Activated CD8-positive, alpha-beta T cell treated with anti-CD3 and anti-CD28 coated beads for 36 hours (primary cell): Measurements from ENCODE around the gene PPME1. TPM values are rescaled to one million over a fixed set of nuclear protein-coding genes. Genes with fewer than 3 reads are reported as not detected.

Experiments
- ATAC-seq: fragments of 200-7000 bp; cut with Tn5 transposase; one replicate; pipeline ENCODE4 v1.10.0; 2021; ENCODE audit warnings: mild to moderate bottlenecking, moderate library complexity
- CTCF ChIA-PET: fragments of 350-600 bp; sonication (Branson Sonifier 250); formaldehyde crosslinking; loops from one replicate; lab custom pipeline; 2021; ENCODE audit warnings: antibody characterized with exemption; lab: Charles Lee
- POLR2A ChIA-PET: fragments of 350-600 bp; sonication (Branson Sonifier 250); formaldehyde crosslinking; loops from one replicate; lab custom pipeline; 2021; ENCODE audit warnings: antibody characterized with exemption; lab: Charles Lee
- DNase-seq: peaks from one replicate; pipeline ENCODE4 v3.0.0-alpha.2; 2020
- H3K27ac Mint-ChIP-seq: one replicate; pipeline ENCODE4 v1.8.0; 2021; ENCODE audit warnings: mild to moderate bottlenecking, mixed read lengths
- H3K27me3 Mint-ChIP-seq: one replicate; pipeline ENCODE4 v1.8.0; 2021; ENCODE audit warnings: mixed read lengths
- H3K36me3 Mint-ChIP-seq: one replicate; pipeline ENCODE4 v1.8.0; 2021; ENCODE audit warnings: low read depth, mixed read lengths
- H3K4me1 Mint-ChIP-seq: one replicate; pipeline ENCODE4 v1.8.0; 2021; ENCODE audit warnings: low read depth, mixed read lengths
- H3K4me3 Mint-ChIP-seq: one replicate; pipeline ENCODE4 v1.8.0; 2021; ENCODE audit warnings: mild to moderate bottlenecking, moderate library complexity, mixed read lengths
- H3K9me3 Mint-ChIP-seq: one replicate; pipeline ENCODE4 v1.8.0; 2021; ENCODE audit warnings: mixed read lengths
- CTCF ChIP-seq: fragments of 200-600 bp; IDR thresholded peaks from one replicate; pipeline ENCODE4 v1.8.0; 2022; ENCODE audit warnings: antibody characterized with exemption, mild to moderate bottlenecking
- intact Hi-C: fragments of 100-400 bp; cut with micrococcal nuclease; formaldehyde crosslinking; loops from one replicate; pipeline ENCODE4 v1.10.0; 2022
- total RNA-seq, 2 experiments: library from RNA; stranded (reverse); gene quantifications; one replicate each; pipeline ENCODE4 v1.2.3, GENCODE V29; 2021

The PPME1 gene
- total RNA-seq, 2 experiments from 2014 or later = 63.7 to 64.9 TPM

GRCh38 chr11:74144592-74144991 lies 26.5 kb upstream of the PPME1 start:
- intact Hi-C loops = no loop called here
- Mint-ChIP-seq H3K9me3 (peaks cover 2% of the 10 kb centered on the region), H3K4me1 (no peaks in the 10 kb centered on the region), H3K27me3 (no peaks in the 10 kb centered on the region), H3K27ac (no peak overlapping the region), H3K36me3 (peaks cover 10% of the 10 kb centered on the region), H3K4me3 (no peak overlapping the region)
- no peak for TF ChIP-seq CTCF
- ChIA-PET POLR2A (interaction anchor here (0.7 kb wide), 1 partner anchor 9 kb away, joined by 3 read pairs; no protein-coding TSS in a partner anchor), CTCF (interaction anchor here (0.7 kb wide), 1 partner anchor 519 kb away, joined by 3 read pairs; no protein-coding TSS in a partner anchor)
- ATAC-seq (no peak), DNase-seq (no peak)

GRCh38 chr11:74147199-74147929 lies 23.7 kb upstream of the PPME1 start:
- Mint-ChIP-seq H3K36me3 (peaks cover 10% of the 10 kb centered on the region), H3K9me3 (peaks cover 2% of the 10 kb centered on the region), H3K27ac (no peak overlapping the region), H3K27me3 (no peaks in the 10 kb centered on the region), H3K4me3 (no peak overlapping the region), H3K4me1 (peaks cover 6% of the 10 kb centered on the region)
- ChIA-PET POLR2A (no interaction called here), CTCF (no interaction called here)
- TF ChIP-seq CTCF = no peak
- intact Hi-C loops = no loop called here
- no peak for DNase-seq
- ATAC-seq = no peak

GRCh38 chr11:74153224-74153623 lies 17.9 kb upstream of the PPME1 start:
- Mint-ChIP-seq H3K4me3 (no peak overlapping the region), H3K27ac (no peak overlapping the region), H3K4me1 (peaks cover 9% of the 10 kb centered on the region), H3K36me3 (peaks cover 16% of the 10 kb centered on the region), H3K27me3 (no peaks in the 10 kb centered on the region), H3K9me3 (no peaks in the 10 kb centered on the region)
- TF ChIP-seq CTCF = no peak
- CTCF ChIA-PET = no interaction called here
- intact Hi-C loops = no loop called here
- DNase-seq (no peak), ATAC-seq (no peak)
- POLR2A ChIA-PET = no interaction called here

- Mint-ChIP-seq H3K4me1 (peaks cover 9% of the 10 kb centered on the region), H3K27ac (no peak overlapping the region), H3K36me3 (peaks cover 19% of the 10 kb centered on the region), H3K9me3 (no peaks in the 10 kb centered on the region), H3K27me3 (no peaks in the 10 kb centered on the region), H3K4me3 (no peak overlapping the region)
- no peak for TF ChIP-seq CTCF
- ATAC-seq (no peak), DNase-seq (no peak)
- ChIA-PET CTCF (interaction anchor here (1.7 kb wide), 1 partner anchor 101 kb away, joined by 4 read pairs; no protein-coding TSS in a partner anchor), POLR2A (interaction anchor here (0.6 kb wide), 1 partner anchor 121 kb away, joined by 3 read pairs; no protein-coding TSS in a partner anchor)
- intact Hi-C loops = no loop called here
These were observed 16.3 kb upstream of the PPME1 start for GRCh38 chr11:74154620-74155281.

- POLR2A ChIA-PET = no interaction called here
- Mint-ChIP-seq H3K27me3 (no peaks in the 10 kb centered on the region), H3K36me3 (peaks cover 28% of the 10 kb centered on the region), H3K27ac (no peak overlapping the region), H3K4me1 (peaks cover 9% of the 10 kb centered on the region), H3K4me3 (no peak overlapping the region), H3K9me3 (no peaks in the 10 kb centered on the region)
- CTCF ChIA-PET = no interaction called here
- ATAC-seq (no peak), DNase-seq (no peak)
- intact Hi-C loops = no loop called here
- no peak for TF ChIP-seq CTCF
These were observed 13.9 kb upstream of the PPME1 start for GRCh38 chr11:74157169-74157568.
